SK-N-SH (cell line): ENCODE measurements around the gene INPP5J. TPM values are rescaled to one million over a fixed set of nuclear protein-coding genes. Genes with fewer than 3 reads are reported as not detected.
A peak's percentile ranks its signal among the peaks of the same experiment; 100 is the strongest.

Experiments used
- CTCF ChIA-PET: fragments of 300-600, 350-600 bp; formaldehyde crosslinking; extraction: SDS; loops from one replicate; lab custom pipeline; 2021; lab: Yijun Ruan, JAX
- POLR2A ChIA-PET: fragments of 350-600 bp; sonication (Branson Sonifier 250); formaldehyde crosslinking; extraction: SDS; loops from one replicate; lab custom pipeline; 2020; ENCODE audit warnings: antibody characterized with exemption, inconsistent platforms; lab: Yijun Ruan, JAX
- DNase-seq: peaks from one replicate; pipeline ENCODE4 v3.0.0; 2012
- H2AFZ ChIP-seq: fragments of 200-600 bp; sonication (generic); 2 replicates; pipeline ENCODE4 v1.8.1; 2016; ENCODE audit warnings: antibody characterized with exemption, mild to moderate bottlenecking, low read depth
- H3F3A ChIP-seq: fragments of 200-600 bp; sonication (generic); replicated peaks from 2 replicates; pipeline ENCODE3; 2016; ENCODE audit warnings: antibody characterized with exemption, mild to moderate bottlenecking; ENCODE audit not compliant: insufficient read depth
- H3K27ac ChIP-seq, 2 experiments: fragments of 200-500 bp in 1 of 2; fragments of 200-600 bp in 1 of 2; sonication (Bioruptor generic) in 1 of 2; sonication (generic), shearing (Covaris generic) in 1 of 2; 2 replicates each; pipeline versions ENCODE4 v1.5.1 to v1.6.1; 2014 to 2016; ENCODE audit warnings: low read depth in 2 of 2, inconsistent platforms in 1 of 2, low read length in 1 of 2, mild to moderate bottlenecking in 1 of 2, mixed read lengths in 1 of 2
- H3K27me3 ChIP-seq: fragments of 200-600 bp; sonication (generic), shearing (Covaris generic); 2 replicates; pipeline ENCODE4 v1.6.1; 2016; ENCODE audit warnings: mixed run types; ENCODE audit not compliant: insufficient read depth
- H3K36me3 ChIP-seq, 2 experiments: fragments of 200-500 bp in 1 of 2; fragments of 200-600 bp in 1 of 2; sonication (Bioruptor generic) in 1 of 2; sonication (generic) in 1 of 2; replicated peaks in 1 of 2; 2 replicates each; pipeline versions ENCODE3 to v1.5.1; 2014 to 2016; ENCODE audit warnings: low read length in 1 of 2, mild to moderate bottlenecking in 1 of 2; ENCODE audit not compliant: insufficient read depth in 2 of 2, control insufficient read depth in 1 of 2
- H3K4me1 ChIP-seq, 2 experiments: fragments of 200-500 bp in 1 of 2; fragments of 200-600 bp in 1 of 2; sonication (Bioruptor generic) in 1 of 2; sonication (generic), shearing (Covaris generic) in 1 of 2; 2 replicates each; pipeline versions ENCODE4 v1.5.1 to v1.6.1; 2014 to 2016; ENCODE audit warnings: low read depth in 1 of 2, low read length in 1 of 2, mixed run types in 1 of 2; ENCODE audit not compliant: insufficient read depth in 2 of 2, control insufficient read depth in 1 of 2
- H3K4me2 ChIP-seq: fragments of 200-600 bp; sonication (generic), shearing (Covaris generic); 2 replicates; pipeline ENCODE4 v1.6.1; 2017; ENCODE audit warnings: mixed run types
- H3K4me3 ChIP-seq, 2 experiments: fragments of 200-500 bp in 1 of 2; fragments of 200-600 bp in 1 of 2; sonication (Bioruptor generic) in 1 of 2; sonication (generic), shearing (Covaris generic) in 1 of 2; 2 replicates each; pipeline versions ENCODE4 v1.5.1 to v1.8.1; 2014 to 2016; ENCODE audit warnings: low read depth in 2 of 2, inconsistent platforms in 1 of 2, low read length in 1 of 2, mild to moderate bottlenecking in 1 of 2, mixed read lengths in 1 of 2, moderate library complexity in 1 of 2
- H3K79me2 ChIP-seq: fragments of 200-600 bp; sonication (generic); 2 replicates; pipeline ENCODE4 v1.8.1; 2017; ENCODE audit warnings: mild to moderate bottlenecking; ENCODE audit not compliant: insufficient read depth
- H3K9ac ChIP-seq: fragments of 200-600 bp; sonication (generic); 2 replicates; pipeline ENCODE4 v1.6.1; 2017; ENCODE audit warnings: mixed run types
- H3K9me2 ChIP-seq: fragments of 200-600 bp; sonication (generic); 2 replicates; pipeline ENCODE4 v1.6.1; 2017; ENCODE audit warnings: mixed run types
- H3K9me3 ChIP-seq: fragments of 200-600 bp; sonication (generic); 2 replicates; pipeline ENCODE4 v1.6.1; 2017; ENCODE audit warnings: mixed run types, mild to moderate bottlenecking, moderate library complexity
- H4K20me1 ChIP-seq: fragments of 200-600 bp; sonication (generic); 2 replicates; pipeline ENCODE4 v1.6.1; 2017; ENCODE audit warnings: mild to moderate bottlenecking, mixed run types; ENCODE audit not compliant: insufficient read depth
- ELF1 ChIP-seq: IDR thresholded peaks from 2 replicates; pipeline ENCODE4 v1.4.0; 2012
- EZH2phosphoT487 ChIP-seq: fragments of 200-600 bp; sonication (generic); IDR thresholded peaks from 2 replicates; pipeline ENCODE4 v1.6.1; 2017; ENCODE audit warnings: low read depth, mixed run types, mild to moderate bottlenecking, antibody characterized with exemption, moderate library complexity, borderline replicate concordance
- FOXM1 ChIP-seq: IDR thresholded peaks from 2 replicates; pipeline ENCODE4 v1.4.0; 2012; ENCODE audit warnings: low read depth, mild to moderate bottlenecking
- MEF2A ChIP-seq: IDR thresholded peaks from 2 replicates; pipeline ENCODE4 v1.4.0; 2012; ENCODE audit warnings: low read depth, borderline replicate concordance
- MXI1 ChIP-seq: IDR thresholded peaks from 2 replicates; pipeline ENCODE4 v1.6.1; 2012; ENCODE audit warnings: mild to moderate bottlenecking, low read depth, low read length, improper control_type of control experiment
- NRF1 ChIP-seq: IDR thresholded peaks from 2 replicates; pipeline ENCODE4 v1.6.1; 2012; ENCODE audit warnings: low read depth, mild to moderate bottlenecking, low read length
- POLR2AphosphoS5 ChIP-seq: IDR thresholded peaks from 2 replicates; pipeline ENCODE4 v1.6.1; 2012; ENCODE audit warnings: low read depth, low read length
- RAD21 ChIP-seq: IDR thresholded peaks from 2 replicates; pipeline ENCODE4 v1.6.1; 2012; ENCODE audit warnings: mild to moderate bottlenecking, low read length
- RXRA ChIP-seq: IDR thresholded peaks from 2 replicates; pipeline ENCODE4 v1.4.0; 2012; ENCODE audit warnings: low read depth, mild to moderate bottlenecking, borderline replicate concordance
- TAF1 ChIP-seq: IDR thresholded peaks from 2 replicates; pipeline ENCODE4 v1.6.1; 2012; ENCODE audit warnings: low read depth, mild to moderate bottlenecking, low read length, moderate library complexity, borderline replicate concordance
- TEAD4 ChIP-seq: IDR thresholded peaks from 2 replicates; pipeline ENCODE4 v1.4.0; 2012; ENCODE audit warnings: mild to moderate bottlenecking, borderline replicate concordance; ENCODE audit not compliant: insufficient read depth
- WGBS: methylation state at CpG from one replicate; pipeline ENCODE4 v1.1.6; 2017; ENCODE audit warnings: low lambda C conversion rate; 5-methylcytosine and 5-hydroxymethylcytosine counted together
- polyA plus RNA-seq, 3 experiments: library from polyadenylated mRNA; depleted of rRNA; stranded (reverse); fragments of >200 nt; gene quantifications; 2 replicates each; pipeline ENCODE4 v1.2.3, GENCODE V29; 2012
- TF ChIP-seq, protein P1 (sequence below): fragments of 150-350 bp; IDR thresholded peaks from 2 replicates; pipeline ENCODE4 v1.6.1; 2016; ENCODE audit warnings: mild to moderate bottlenecking, low read depth, low read length
- TF ChIP-seq, protein P2 (sequence below): fragments of 150-350 bp; IDR thresholded peaks from 2 replicates; pipeline ENCODE4 v1.6.1; 2017; ENCODE audit warnings: antibody characterized with exemption, low read length, low read depth, borderline replicate concordance

INPP5J gene
- polyA plus RNA-seq, 1 of the 3 experiments (the other 2 are of a cell fraction), result 3.2 TPM

DNA sequence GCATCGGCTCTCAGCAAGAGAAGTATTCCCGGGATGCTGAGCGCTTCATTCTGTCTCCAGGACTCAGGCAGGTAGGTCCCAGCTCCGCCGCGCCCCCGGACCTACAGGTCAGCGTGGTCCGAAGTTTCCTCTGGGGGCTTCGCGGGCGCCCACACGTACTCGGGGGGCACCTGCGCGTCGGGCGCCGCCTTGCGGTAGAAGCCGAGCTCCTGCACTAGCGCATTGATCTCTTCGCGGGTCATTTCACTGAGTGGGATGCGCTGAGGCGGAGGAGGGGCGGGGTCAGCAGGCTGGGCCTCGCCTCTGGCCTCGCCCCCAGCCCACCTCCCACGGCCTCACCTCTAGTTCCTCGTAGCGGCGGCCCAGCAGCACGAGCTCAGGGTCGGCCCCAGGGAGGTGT lies 17.9 kb upstream of the INPP5J start (continued):
- TF ChIP-seq, protein P1, sequence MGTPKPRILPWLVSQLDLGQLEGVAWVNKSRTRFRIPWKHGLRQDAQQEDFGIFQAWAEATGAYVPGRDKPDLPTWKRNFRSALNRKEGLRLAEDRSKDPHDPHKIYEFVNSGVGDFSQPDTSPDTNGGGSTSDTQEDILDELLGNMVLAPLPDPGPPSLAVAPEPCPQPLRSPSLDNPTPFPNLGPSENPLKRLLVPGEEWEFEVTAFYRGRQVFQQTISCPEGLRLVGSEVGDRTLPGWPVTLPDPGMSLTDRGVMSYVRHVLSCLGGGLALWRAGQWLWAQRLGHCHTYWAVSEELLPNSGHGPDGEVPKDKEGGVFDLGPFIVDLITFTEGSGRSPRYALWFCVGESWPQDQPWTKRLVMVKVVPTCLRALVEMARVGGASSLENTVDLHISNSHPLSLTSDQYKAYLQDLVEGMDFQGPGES, result no peak
- TF ChIP-seq TEAD4, result no peak

DNA sequence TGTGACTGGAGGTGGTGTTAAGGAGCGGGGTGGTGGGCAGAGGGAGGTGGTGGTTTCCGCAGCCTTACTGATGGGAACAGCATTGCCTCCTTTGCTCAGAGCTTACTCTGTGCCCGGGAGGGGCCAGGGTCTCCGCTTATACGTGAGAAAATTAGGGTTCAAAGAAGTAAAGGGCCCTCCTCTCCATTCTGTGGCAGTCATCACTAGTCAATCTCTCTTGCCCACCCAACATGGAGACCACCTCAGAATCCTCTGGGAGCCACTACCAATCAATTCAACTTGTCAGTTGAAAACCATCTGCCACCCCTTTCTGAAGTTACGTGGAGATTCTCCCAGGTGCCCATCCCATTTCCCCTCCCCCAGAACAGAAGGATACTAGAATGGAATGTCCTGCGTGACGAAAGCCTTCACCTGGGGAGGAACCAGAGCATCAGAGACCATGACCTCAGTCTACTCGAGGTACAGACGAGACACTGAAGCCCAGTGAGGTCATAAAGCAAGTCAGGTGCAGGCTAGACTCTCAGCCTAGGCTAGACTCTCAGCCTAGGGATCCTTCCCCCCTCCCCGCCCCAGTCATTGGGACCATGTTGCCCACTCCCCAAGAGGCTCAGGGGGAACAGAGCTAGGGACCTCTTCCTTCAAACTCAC lies 17.4 kb upstream of the INPP5J start:
- Histone ChIP-seq H2AFZ (no peak overlapping the region), H4K20me1 (no peaks in the 10 kb centered on the region), H3K27ac (no peak overlapping the region), H3K4me1 (peaks cover 0 to 13% of the 10 kb centered on the region in 2 experiments; a peak in 1 of 4 replicates), H3K4me2 (peak overlapping the region; percentile 93; the same call in 1 of the 2 replicates), H3K9me2 (no peaks in the 10 kb centered on the region), H3K9me3 (no peaks in the 10 kb centered on the region), H3K79me2 (peaks cover 13% of the 10 kb centered on the region; the same call in 1 of the 2 replicates), H3K4me3 (0 out of 4 replicates have a peak overlapping the region, but pooled peaks of 1 of the 2 experiments have one; percentile 94), H3K36me3 (peaks cover 0 to 10% of the 10 kb centered on the region in 2 experiments), H3K9ac (no peak overlapping the region), H3F3A (peaks cover 23% of the 10 kb centered on the region), H3K27me3 (no peaks in the 10 kb centered on the region)
- DNase-seq, result no peak
- ChIA-PET POLR2A (interaction anchor here (1.0 kb wide), 1 partner anchor 13 kb away, joined by 3 read pairs; no protein-coding TSS in a partner anchor), CTCF (interaction anchor here (0.9 to 7.4 kb wide), 3 partner anchors 10 to 43 kb away, joined by 3 to 85 read pairs (median 4); no protein-coding TSS in a partner anchor)
- 94% methylated on average over 10 of the region's 11 CpGs for WGBS
- TF ChIP-seq EZH2phosphoT487 (no peak), NRF1 (no peak), POLR2AphosphoS5 (no peak), MEF2A (no peak), RAD21 (no peak), ELF1 (no peak), TAF1 (no peak), RXRA (no peak), FOXM1 (no peak), MXI1 (no peak)
- TF ChIP-seq, protein P2, sequence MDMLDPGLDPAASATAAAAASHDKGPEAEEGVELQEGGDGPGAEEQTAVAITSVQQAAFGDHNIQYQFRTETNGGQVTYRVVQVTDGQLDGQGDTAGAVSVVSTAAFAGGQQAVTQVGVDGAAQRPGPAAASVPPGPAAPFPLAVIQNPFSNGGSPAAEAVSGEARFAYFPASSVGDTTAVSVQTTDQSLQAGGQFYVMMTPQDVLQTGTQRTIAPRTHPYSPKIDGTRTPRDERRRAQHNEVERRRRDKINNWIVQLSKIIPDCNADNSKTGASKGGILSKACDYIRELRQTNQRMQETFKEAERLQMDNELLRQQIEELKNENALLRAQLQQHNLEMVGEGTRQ, result no peak
